GM18861 (cell line): ENCODE results near the gene PCGF2.

ENCODE experiments used
- ATAC-seq: cut with Tn5 transposase; IDR thresholded peaks from one replicate; pipeline ENCODE4 v1.9.1; 2021; ENCODE audit not compliant: unreplicated experiment

The PCGF2 gene

GRCh38 chr17:38751808-38752307 is 3.7 kb upstream of the PCGF2 start:
- peak; percentile 24 for ATAC-seq

DNA sequence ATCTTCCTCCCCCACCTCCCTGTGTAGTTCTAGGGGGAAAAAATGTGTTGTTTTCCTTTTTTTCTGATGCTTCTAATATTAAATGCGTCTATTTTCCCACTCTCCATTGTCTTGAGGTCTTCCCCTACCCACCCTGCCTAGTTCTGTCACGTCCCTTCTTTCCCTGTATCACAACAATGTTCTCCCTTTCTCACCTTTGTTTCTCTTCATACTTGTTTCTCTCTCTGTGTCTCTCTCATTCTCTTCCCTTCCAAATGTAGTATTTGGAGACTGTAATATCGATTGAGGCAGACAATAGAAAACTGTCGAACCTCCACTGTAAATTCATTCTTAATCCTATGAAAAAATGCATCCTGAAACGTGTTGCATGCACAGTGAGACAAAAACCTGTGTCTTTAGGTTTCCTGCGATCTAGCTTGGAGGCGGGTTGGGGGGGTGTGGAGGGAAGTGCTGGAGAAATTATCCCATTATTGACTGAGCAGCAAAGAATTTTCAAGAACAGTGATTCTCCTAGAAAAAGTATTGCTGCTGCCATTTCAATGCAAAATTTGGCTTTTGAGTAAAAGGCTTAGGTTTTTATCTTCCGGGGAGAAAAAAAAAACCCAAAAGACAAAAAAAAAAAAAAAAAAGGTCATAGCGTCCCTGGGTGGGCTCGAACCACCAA is 3.1 kb upstream of the PCGF2 start:
- ATAC-seq, result no peak

DNA sequence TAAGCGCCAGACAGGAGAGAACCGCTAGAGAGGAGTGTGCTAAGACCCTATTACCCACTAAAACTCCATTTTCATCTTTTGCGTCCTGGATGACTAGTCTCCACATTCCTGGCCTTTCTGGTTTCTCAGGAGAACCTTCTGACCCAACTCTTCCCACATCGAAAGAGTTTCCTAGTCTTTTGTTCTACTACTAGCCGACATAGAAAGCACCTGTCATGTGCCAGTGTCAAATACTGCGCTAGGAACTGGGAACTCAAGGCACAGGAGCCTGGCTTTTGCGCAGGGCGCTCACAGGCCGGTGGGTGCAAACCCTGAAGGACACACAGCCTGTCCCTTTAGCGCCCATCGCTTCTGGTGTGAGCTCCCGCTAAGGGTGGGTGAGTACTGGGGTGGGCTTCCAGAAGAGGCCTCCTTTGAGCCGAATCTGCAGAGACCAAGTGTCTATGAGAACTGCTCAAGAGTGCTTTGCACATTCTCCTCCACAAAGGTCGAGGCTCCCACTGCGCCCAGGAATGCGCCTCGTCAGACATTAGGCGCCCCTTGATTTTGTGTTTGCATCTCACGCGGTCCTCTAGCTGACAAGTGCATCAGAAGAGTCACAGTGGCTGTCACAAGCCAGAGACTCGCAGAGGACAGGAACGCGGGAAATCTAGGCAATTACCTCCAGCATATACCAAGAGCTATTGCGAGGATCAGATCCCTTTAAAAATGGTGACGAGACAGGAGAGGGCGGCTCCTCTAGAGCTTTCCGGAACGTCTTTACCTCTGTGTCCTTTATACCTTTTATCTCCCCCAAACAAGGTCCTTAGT is 2.4 kb upstream of the PCGF2 start:
- ATAC-seq, result no peak

DNA sequence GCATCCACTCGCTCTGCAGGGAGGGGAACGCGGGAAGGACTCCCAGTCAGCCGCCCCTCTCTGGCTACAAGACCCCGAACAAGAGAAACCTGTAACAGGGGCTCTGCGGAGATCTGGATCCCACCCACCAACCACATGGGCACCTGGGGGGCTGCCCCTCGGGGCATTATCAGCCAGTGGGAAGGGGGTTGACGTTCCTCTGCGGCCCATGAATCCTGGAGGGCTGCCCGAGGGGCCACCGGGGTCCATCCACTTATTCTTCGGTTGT is 1.8 kb upstream of the PCGF2 start:
- no peak for ATAC-seq

- no peak for ATAC-seq
These were observed 1.3 kb upstream of the PCGF2 start for GRCh38 chr17:38749223-38750043.

DNA sequence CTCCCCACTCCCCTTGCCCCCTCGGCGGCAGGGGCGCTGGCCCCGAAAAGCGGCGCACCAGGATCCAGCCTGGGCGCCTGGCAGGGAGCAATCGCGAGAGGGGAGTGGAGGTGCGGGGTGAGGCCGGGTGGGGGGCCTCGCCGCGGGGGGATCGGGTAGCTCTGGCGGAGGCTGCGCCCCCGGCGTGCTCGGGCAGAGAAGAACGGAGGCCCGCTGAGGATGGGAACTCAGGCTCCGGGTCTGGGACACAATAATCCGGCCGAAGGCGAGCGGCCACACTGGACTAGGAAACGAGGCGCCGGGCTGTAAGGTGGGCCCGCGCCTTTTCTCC is 721 bp upstream of the PCGF2 start:
- ATAC-seq, result no peak

DNA sequence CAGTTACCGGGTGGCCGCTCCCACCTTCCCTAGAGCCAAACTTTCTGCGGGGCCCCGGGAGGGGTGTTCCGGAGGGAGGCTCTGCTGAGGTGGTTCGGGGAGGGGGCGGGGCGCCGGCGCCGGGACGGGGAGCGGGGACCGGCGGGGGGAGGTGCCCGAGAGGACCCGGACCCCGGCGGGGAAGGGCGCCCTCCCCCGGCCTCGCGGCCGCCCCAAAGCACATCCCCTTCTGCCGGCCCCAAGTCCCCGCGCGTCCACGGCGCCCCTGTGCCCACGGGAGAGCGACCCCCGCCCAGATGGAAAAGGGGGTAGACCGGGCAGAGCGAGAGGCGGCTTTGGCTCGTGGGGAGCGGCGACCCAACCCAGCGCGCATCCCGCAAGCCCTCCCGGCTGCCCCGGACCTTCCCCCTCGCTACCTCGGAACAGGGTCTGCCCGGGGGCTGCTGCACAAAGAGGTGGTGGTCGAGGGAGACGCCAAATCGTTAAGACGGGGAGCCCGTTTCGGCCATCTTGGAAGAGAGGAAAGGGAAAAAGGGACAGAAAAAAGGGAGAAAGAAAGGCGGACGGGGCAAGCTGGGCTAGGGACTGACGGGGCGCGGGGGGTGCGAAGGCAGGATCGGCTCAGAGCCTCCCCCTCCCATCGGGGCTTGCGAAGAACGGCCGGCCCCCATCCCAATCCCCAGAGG is 530 bp downstream of the PCGF2 start:
- no peak for ATAC-seq

- ATAC-seq, result no peak
These were observed 1.2 kb downstream of the PCGF2 start for GRCh38 chr17:38746849-38747462.

DNA sequence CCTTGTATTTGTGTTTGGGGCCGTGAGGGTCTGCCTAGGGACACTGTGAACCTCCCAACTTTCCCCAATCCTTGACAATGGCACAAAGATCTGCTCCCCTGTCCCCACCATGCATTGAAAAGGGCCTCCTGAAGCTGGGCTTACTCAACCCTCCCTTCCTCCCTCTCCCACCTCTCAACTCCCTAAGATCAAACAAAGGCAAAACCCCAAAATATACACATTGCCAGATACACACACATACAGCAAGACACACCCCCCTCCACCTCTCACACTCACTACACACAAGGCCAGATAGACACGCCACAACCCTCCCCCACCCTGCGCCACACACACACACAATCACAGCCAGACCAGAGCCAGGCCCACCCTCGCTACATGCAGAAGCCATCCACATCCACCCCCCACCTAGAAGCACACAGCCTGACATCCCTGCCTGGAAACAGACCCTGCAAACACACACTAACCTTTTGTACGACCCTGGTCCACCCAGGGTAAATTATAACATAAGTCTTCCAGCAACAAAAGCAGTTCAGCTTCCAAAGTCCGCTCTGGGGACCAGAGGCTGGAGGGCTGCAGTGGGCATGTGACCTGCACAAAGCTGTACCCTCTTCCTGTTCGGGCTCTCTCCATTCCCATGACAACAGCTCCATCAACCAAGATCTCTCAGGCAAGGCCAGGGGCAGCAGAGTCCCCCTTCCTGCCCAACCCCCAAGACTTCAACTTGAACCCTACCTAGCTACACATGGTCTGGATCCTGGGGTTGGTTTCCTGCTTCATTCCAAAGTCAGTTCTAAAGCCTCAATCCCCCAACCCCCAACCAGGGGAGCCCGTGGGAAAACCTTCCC is 1.9 kb downstream of the PCGF2 start:
- ATAC-seq, result no peak

- no peak for ATAC-seq
These were observed 2.6 kb downstream of the PCGF2 start for GRCh38 chr17:38745545-38745944.

DNA sequence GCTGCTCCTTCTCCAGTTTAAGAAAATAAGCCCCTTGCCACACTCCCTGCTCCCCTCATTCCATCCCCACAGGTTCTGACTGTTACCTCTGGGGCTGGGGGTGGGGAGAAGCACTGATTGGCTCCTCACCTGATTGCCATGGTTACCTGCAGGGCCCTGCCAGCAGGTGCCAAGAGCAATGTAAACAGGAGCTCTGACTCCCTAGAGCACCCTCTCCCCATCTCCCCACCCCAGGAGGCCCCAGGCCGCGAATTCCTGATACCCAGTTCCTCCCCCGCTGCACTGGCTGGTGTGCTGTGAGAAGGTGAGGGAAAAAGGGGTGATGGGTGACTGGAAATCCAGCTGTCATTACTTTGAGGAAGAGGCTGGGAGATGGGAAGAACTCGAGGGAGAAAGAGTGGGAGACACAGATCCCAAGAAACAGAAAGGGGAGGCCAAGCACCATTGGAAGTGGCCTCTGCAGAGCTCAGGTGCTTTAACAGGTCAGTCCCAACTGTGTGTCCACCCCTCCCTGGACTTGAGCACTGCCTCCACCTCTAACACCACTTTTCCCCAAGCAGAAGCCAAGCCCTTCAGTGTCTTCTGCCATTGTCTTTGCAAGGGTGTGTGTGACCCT is 4.5 kb downstream of the PCGF2 start:
- no peak for ATAC-seq

DNA sequence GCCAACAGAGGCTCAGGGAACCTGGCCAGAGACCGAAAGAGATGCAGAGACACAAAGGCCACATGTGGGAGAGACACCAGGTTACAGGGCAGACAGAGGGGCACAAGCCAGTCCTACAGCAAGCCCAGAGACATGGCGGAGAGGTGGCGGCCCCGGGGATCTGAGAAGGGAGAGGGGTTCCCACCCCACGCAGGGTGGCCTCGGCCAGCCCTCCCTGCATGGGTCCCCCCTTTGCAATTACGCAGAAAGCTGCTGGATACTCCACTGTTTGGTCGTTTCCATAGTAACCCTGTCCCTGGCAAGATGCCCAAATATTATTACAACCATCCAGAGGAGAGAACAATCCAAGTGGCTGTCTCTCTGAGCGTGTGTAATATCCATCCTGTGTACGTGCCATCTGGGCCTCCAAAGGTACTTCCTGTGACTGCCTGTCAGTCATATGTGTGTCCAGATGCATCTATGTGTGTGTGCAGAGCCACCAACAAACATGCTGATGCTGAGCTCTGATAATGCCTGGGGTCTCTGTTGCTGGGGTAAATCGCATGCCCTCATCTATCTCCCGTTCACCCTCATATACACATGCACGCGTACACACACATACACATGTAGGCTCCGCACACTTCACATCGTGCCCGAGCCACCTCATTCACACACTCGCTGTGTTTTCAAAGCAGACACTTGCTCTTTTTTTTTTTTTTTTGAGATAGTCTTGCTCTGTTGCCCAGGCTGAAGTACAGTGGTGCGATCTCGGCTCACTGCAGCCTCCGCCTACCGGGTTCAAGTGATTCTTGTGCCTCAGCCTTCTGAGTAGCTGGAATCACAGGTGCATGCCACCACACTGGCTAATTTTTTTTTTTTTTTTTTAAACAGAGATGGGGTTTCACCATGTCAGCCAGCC is 5.5 kb downstream of the PCGF2 start:
- ATAC-seq, result no peak

DNA sequence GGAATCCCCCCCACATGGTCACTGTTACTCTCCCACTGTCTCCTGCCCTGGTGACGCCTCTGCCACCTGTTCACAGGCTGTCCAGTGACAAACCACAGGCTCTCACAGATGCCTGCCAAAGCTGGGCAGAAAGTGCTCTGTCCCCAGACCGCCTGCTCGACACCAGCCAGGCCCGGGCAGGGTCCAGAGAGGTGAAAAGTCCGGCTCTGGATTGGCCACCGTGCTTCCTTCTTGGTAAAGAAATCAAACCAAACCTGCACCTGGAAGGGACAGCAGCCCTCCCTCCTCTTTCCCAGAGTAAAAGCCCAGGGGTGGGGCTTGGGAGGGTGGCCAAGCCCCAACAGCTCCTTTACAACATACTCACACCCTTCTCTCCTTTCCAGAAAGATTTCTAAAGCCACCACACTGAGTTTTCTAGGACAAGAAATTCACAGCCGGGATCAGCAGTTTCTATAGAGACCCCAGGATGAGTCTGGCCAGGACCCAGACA is 6.2 kb downstream of the PCGF2 start:
- no peak for ATAC-seq

GRCh38 chr17:38741461-38741860 is 6.7 kb downstream of the PCGF2 start:
- no peak for ATAC-seq

GRCh38 chr17:38740806-38741205 is 7.3 kb downstream of the PCGF2 start:
- ATAC-seq, result no peak

DNA sequence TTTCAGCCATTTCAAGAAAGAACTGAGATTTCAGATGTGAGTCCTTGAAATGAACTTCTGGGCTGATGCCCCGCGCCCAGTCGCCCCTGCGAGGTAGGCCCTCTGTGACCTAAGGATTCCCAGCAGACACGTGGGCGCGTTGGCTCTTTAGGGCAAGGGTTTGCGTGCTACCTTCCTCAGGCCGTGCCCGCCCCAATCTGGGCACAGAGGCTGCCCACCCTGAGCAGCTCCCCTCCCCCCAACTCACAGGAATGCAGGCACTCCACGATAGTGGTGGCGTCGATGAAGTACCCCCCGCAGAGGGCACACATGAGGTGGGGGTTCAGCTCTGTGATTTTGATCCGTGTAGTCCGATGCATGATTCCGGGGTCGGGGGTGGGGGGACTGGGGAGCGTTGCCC is 8.1 kb downstream of the PCGF2 start:
- no peak for ATAC-seq

DNA sequence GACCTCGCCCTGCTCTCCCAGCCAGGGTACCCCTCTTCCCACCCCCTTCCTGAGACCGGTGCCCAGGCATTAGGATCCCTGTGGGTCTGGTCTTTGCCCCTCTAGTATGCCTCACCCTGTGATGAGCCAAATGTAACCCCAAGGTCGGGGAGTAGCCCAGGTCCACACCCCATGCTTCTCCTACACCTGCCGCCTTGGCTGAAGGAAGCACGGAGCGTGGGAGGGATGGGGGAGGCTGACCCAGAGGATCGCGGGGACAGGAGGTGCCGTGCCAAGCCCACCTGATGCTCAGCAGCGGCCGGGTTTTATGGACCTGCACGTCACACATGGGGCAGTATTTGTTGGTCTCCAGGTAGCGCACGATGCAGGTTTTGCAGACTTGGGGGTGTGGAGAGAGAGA is 8.8 kb downstream of the PCGF2 start:
- ATAC-seq, result no peak

DNA sequence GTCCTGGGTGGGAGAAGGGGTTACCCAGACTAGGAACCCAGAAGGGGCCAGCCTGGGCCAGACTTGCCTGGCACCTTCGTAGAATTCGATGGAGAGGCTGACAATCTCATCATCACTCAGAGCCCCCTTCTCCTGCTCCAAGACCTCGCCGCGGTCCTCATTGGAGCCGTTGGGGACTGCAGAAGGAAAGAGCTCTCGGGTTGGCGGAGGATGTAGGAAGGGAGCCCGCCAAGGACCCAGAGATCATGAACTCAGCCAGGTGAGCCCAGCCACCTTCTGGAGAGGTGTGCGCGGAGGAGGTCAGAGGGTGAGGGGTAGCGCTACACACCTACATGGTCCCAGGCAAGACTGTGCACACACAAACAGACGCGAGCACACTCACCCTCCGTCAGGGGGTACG is 9.4 kb downstream of the PCGF2 start:
- ATAC-seq, result no peak
